GM19467 (cell line): ENCODE measurements around the gene GPATCH2.

Source experiments
- ATAC-seq: cut with Tn5 transposase; IDR thresholded peaks from one replicate; pipeline ENCODE4 v1.9.1; 2021; ENCODE audit warnings: mild to moderate bottlenecking, moderate library complexity; ENCODE audit not compliant: unreplicated experiment

GPATCH2 gene

DNA sequence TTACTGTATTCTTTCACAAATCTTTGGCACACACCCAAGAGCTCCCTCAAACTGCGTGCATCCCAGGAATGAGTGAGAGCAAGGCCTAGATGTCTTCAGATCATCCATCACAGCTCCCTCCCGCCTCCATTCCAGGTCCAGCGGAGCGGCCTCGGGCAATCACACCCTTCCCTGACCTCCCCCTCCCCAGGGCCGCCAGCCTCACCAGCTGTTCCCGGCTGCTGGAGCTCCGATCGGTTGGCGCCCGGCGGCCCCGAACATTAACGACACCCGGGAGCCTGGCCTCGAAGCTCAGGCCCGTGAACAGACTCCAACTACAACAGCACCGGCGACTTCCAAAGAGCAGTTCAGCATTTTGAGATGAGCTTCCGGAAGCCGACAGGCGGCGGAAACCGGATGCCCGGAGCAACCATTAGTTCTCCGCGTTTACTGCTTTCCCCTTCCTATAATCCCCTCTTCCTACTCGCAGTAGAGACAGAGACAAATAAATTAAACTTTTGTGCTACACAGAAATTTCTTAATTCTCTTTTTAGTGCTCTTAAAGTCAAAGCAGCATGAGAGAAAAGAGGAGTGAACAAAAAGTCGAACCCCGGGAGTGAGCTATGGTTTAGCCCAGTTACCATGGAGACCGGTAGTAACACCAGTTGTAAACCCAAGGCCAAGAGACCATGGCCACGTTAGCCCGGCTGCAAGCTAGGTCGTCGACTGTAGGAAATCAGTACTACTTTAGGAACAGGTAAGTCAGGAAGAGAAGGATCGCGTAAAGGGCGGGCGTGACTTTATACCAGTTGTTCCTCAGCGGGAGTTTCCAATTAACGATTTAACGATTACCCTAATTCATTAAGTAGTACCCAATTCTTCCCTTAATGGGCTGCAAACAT lies at the start of gene GPATCH2, which contains the start of gene SPATA17:
GPATCH2 (minus strand) TSS at position 380 of the 881 bp plus-strand sequence; CDS start at position 261, 119 bp downstream.
SPATA17 (plus strand) TSS at position 634 of the 881 bp plus-strand sequence; CDS start at position 669, 35 bp downstream.
- ATAC-seq = peak; percentile 97

DNA sequence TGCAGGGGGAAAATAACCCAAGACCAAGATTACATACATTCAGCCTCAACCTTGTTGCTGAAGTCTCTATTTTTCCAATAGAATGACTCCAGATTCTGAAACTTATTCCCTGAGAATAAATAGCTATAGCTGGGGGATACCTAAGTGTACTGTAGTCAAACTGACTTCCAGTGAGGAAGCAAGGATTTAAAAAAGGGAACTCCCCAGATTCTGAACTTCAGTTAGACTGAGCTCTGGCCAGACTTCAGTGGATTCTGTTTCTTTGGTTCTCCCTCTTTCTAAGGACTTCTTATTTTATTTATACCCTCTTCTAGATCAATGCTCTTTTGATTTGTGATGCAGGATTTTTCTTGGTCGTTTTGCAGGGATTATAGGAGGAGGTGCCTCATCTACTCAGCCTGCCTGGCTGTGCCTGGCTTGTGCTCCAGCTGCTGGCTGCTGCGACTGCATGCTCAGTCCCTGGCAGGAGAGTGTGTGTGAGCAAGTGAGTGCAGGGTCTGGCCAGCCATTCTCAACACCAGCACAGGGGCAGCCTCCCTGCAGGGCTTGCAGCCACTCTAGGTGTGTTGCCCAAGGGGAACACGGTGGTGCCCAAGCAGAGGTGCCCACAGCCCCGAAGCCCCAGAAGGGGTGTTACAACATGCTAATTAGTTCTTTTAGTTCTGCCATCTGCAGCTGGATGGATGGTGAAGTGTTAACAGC lies 43.3 kb upstream of the GPATCH2 start:
- ATAC-seq = no peak

DNA sequence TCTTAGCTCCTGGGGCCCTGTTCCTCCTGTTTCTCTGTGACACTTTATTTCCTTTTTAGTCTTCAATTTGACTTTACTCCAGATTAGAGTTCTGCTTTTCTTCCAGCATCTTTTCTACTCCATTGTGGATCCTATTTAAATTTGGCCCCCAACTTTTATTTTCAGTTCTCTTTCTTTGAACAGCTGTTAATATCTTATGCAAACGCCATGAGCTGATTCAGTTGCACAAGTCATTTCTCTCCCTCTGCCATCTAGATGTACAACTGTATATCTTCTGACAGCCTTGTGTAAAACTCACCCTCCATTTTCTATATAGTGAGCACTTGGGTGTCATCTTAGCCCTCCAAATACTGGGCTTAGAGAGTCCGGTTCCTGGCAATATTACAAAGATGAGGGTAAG lies 42.5 kb upstream of the GPATCH2 start:
- ATAC-seq = peak; percentile 57

DNA sequence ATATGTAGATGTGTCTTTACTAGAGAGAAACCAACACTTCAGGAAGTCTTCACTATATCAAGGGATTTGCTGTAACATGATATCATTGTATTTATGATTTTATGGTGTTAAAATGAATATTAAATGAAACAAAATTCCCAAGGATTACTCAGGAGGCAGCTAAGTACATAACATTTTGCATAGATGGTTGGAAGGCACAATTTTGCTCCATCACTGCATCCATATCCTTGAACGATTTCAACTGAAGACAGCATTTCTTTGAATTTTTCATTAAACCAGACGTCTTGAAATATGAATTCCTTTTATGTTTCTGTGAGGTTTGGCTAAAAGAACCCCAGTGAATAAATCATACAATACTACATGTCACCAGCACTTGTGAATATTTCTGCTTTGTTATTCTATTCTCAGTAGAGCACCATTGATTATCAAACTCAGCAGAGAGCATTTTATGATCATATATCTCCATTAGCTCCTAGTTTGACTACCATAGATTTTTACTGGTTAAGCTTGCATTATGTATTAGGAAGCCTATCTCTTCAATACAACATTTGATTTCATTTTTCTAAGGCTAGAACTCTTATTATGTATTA lies 37.6 kb upstream of the GPATCH2 start:
- no peak for ATAC-seq

DNA sequence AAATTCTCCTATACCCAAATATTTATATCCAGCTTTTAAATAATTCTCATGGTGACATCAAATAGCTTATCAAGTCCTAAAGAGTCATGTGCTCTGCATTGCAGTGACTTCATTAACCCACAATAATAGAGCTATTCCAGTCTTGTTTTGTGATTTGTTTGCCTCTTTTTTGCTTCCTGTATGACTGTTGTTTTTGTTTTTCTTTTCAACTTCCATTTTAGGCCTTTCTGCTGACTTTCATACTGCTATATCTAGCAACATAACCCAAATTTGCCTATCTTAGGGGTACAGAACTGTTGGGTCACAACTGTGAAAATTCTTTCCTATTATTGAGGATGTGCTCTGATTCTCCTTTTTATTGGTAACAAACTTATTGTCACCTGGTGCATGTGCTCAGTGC lies 30.5 kb upstream of the GPATCH2 start:
- no peak for ATAC-seq

DNA sequence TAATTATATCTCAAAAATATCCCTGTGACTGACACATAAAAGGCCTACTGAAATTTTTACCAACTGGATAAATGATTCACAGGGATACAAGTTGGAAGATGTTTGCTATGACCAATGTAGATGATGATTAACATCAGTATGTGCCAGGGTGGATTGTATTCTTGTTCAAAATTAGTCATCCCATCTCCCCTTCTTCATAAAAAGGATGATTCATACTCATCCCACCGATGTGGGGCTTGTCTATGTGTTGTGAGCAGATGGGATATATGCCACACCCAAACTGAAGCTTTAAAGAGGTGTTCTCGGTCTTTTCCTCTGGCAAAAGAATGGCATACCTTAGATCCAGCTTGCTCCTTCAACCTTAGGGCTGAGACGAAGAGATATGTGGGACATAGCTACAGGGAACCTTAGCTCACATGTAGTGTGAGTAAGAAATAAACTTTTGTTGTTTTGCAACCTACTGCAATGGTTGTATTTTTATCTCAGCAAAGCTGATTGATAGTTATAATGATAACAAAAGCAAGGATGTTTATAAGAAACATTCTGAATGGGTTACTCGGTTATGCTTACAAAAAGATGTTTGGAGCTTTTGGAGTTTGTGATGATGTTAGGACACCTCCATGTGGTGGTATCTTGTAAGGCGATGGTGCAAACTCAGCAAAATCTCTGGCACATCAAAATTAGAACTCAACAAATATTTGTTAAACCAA lies 29.6 kb upstream of the GPATCH2 start:
- ATAC-seq = peak; percentile 70

DNA sequence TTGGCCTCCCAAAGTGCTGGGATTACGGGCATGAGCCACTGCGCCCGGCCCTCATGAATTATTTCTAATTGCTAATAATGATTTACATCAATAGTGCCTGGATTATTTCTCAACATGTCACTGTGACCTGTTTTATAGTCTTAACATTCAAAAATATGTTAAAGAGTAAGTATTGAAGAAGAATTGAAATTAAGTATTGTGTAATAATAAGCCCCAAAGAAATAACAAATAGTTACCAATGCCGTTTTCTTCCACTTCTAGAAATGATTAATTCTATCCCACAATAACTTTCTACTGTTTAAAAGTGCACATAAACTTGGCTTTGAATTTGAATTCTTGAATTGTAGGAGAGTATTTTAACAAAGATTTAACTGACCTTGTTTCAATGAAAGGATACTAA lies 19.8 kb upstream of the GPATCH2 start:
- no peak for ATAC-seq

DNA sequence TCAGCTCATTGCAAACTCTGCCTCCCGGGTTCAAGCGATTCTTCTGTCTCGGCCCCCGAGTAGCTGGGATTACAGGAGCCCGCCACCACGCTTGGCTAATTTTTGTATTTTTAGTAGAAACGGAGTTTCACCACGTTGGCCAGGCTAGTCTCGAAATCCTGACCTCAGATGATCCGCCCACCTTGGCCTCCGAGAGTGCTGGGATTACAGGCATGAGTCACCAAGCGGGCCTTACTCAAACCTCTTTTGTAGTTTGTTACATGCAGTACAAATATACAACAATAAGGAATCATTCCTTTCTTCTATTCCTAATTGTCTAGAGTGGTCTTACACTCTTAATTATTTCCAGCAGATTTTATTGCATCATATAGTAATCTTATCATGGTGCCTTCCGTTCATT lies 16.9 kb upstream of the GPATCH2 start:
- no peak for ATAC-seq

DNA sequence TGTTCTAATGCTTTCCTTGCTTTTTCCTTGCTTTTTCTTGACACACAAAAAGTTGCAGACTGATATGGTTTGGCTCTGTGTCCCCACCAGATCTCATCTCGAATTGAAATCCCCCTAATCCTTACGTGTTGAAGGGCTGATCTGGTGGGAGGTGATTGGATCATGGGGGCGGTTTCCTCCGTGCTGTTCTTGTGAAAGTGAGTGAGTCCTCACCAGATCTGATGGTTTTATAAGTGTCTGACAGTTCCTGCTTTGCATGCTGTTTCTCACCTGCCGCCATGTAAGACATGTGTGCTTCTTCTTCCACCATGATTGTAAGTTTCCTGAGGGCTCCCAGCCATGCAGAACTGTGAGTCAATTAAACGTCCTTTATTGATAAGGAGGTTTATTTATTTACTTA lies 11.6 kb upstream of the GPATCH2 start:
- ATAC-seq = no peak

DNA sequence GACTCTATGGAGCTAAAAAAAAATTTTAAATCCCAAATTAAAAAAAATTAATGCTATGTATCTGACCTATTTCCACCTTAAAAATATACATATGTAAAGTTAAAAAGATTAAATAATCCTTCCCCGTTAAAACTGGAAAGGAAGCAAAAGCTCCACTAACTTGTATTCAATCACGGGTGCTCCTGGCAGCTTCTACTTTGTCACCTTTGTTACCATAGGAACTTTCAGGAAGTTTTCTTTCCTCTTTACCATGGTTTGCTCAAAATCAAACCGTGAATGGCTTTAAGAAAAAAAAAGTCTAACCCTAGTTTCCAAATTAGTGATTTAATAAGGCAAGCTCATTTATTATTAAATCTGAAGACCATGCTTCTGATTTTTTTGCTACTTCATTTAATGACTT lies 3.5 kb downstream of the GPATCH2 start:
- ATAC-seq = no peak

DNA sequence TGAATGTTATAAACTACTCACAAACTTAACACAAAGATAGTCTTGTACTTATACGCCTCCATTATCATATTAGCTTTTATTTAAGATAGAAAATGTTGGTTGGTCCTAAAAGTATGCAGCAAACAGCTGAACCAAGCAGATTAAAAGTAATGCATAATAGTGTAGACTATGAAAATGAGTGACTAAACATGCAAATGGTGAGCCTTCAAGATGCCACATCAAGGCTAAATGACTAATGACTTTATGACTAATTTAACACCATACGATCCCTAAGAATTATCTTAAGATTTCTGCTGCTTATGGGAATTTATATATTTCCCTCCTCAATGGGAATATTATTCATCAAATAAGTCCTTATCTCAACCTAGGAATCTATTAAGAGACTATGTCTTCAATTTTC lies 4.6 kb downstream of the GPATCH2 start:
- no peak for ATAC-seq

DNA sequence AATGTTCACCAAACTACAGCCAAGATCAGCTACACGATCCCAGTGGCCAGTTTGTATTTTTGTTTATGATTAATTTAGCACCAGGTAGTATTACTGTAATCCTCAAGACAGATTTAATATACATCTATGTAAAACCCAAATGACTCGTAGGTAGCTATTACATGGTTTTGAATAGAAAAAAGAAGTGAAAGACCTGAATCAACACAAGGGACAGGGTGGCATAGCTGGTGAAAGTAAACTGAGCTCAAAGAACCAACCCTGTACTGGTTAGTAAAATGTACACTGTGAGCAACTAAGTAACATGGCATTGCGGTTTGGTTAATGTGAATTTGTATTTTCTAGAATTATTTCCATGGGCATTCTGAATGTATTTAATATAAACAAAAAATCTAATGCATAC lies 8.8 kb downstream of the GPATCH2 start:
- no peak for ATAC-seq

DNA sequence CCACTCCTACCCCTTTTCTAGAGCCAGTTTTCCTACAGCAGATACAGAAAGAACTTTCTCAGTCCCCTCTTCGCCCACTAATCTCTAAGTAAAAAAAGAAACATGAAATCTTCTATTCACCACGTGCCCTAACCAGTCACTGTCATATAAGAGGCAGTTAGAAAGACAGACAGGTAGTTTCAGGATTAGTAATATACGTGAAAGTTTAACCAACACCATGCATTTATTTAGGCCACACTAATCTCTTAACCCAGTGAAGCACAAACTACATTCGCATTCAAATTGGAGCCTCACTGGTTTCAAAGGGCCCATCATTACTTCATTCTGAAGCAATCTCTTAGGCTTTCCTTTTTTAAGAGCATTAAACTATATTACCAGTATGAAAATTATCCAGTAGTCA lies 10.1 kb downstream of the GPATCH2 start:
- peak; percentile 99 for ATAC-seq

DNA sequence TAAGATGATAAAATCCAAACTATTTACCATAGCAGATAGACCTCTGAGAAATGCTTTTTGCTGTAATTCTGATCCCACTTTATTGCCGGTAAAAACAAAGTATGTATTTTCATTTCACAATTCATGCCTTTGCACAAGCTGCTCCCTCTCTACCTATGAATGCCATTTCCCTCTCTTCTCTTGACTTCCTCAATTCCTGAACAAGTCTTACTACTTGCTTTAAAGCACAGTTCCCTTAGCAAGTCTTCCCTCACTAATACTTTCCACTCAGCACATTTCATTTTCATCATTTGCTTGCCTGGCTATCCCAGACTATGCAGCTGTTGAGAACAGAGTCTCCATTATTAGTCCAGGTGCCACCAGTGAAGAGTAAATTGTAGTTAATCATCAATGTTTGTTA lies 13.8 kb downstream of the GPATCH2 start:
- ATAC-seq = no peak

DNA sequence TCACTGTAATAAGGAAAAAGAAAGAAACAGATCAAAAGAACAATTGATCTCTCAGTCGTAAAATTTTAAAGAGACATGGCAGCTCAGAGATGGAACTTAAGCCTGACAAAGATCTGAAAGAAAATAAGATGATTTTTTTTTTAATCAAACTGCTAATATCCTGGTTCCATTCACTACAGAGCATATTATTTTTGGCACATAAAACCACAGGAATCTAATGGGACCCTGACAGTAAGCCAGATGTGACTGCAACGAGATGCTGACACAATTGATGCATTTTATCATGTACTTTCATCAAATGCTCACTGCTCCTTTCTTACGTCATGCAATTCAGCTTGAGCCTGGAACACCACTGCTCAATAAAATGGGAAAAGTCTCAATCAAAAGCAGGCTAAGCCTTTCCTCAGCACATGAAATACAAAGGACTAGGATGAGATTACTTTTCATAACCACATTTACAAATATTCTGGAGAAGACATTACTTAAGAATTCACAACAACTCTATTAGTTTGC lies 16.6 kb downstream of the GPATCH2 start:
- no peak for ATAC-seq

DNA sequence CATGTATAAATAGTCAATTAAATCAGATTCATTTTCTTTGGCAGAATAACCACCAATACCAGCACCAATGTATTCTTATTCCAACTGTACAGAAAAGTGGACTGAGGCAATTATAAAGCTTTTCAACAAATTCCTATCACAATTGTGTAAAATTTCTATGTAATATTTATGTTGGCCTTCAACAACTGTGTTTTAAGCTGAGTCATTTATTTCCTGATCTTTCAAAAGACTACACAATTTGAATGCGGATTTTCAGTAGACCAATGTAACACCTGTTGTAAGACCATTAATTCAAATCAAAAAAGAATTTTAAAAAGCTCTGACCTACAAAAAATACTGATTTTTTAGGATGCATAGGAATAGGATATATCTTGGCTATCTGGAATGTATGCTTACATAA lies 25.5 kb downstream of the GPATCH2 start:
- ATAC-seq = no peak

DNA sequence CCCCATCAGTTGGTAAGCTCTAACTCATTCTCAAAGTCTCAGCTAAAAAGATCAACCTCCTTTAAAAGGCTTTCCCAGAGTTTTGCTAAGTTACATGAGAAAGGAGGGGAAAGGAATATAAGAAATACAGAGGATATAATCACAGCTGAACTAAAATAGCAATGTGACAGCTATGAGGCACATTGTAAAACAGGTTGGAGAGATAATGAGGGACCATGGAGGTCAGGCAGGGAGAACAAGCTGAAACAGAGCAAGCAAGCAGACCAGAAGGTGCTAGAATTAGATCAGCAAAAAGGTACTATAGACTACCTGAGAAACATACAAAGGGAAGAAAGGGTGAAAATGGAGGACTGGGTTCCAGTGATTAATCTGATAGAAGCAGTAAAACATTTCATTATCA lies 28.5 kb downstream of the GPATCH2 start:
- no peak for ATAC-seq

DNA sequence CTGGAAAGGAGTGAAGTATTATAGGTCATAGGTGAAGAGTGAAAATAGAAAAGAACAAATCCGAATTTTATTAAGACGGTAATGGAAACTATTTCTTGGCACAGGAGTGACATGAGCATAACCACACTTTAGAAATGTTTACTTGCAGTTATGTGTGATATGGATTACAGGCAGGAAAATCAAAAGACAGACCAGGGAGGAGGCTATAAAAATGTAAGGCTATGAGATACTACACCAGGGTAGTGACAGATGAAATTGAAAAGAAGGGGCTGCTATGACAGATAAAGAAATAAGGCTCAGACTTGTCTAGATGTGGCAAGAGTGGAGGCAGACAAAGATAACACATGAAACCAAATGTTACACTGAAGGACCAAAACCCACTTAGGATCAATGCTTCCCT lies 31.7 kb downstream of the GPATCH2 start:
- ATAC-seq = no peak

DNA sequence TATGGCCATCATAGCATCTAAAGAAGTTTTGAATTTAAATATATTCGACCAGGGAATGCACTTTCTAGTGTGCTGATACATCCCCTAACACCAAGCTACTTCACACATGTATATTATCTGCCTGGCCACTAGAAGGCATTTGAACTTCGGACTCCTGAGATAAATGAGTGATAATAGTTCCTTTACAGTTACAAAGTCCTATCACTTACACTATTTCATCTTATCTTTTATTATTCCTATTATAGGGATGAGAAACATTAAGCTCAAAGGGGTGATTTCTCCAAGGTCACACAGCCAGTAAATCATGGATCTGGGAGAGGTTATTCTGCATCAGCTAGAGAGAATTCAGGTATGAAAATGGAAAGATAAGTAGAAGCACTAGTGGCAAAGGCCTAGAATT lies 40.3 kb downstream of the GPATCH2 start:
- no peak for ATAC-seq

DNA sequence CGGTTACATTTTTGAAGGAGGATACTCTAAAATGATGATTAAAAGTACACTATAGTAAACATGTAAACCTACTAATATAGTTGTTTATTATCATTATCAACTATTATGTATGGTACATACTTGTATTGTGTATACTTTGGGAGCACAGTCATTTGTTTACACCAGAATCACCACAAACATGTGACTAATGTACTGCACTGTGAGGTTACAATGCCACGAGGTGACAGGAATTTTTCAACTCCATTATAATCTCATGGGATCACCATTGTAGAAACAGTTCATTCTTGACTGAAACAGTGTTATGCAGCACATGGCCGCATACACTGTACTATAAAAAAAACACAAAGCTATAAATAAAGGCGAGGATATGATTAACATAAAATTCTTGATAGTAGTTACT lies 44.3 kb downstream of the GPATCH2 start:
- no peak for ATAC-seq

DNA sequence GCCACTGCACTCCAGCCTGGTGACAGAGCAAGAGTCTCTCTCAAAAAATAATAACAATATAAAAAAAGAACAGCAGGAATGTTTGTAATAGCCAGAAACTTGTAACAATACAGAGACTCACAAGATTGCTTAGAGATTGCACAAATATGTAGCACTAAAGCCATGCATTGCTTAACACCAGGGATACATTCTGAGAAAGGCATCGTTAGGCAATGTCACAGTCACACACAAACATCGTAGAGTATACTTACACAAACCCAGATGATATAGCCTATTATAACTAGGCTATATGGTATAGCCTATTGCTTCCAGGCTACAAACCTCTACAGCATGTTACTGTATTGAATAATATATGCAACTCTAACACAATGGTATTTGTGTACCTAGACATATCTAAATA lies 45.3 kb downstream of the GPATCH2 start:
- no peak for ATAC-seq
